Measurements from ENCODE around the gene BRF1. TPM values are rescaled to one million over a fixed set of nuclear protein-coding genes. Genes with fewer than 3 reads are reported as not detected.

BRF1 gene
- total and polyA plus RNA-seq, 2 donors: 14.7 to 29.8 TPM

Other genes starting within 250 kb of the BRF1 start
- gene GPR132, start 235.6 kb downstream of the BRF1 start, total RNA-seq: 5.9 TPM
- gene GPR132, start 235.6 kb downstream of the BRF1 start, polyA plus RNA-seq: 7.4 TPM
- 8.8 TPM for gene JAG2, start 132.2 kb downstream of the BRF1 start, total RNA-seq
- 40.8 TPM for gene JAG2, start 132.2 kb downstream of the BRF1 start, polyA plus RNA-seq
- 18.1 TPM for gene NUDT14, start 119.7 kb downstream of the BRF1 start, total RNA-seq
- gene NUDT14, start 119.7 kb downstream of the BRF1 start, polyA plus RNA-seq: 17.2 TPM
- gene BTBD6, start 52.5 kb downstream of the BRF1 start, total RNA-seq: 26.3 TPM
- 44.9 TPM for gene BTBD6, start 52.5 kb downstream of the BRF1 start, polyA plus RNA-seq
- 20.5 TPM for gene PACS2, start 13.7 kb upstream of the BRF1 start, total RNA-seq
- 64.6 TPM for gene PACS2, start 13.7 kb upstream of the BRF1 start, polyA plus RNA-seq
- gene TEX22, start 97.5 kb upstream of the BRF1 start, total RNA-seq: 0.85 TPM
- 1.2 TPM for gene TEX22, start 97.5 kb upstream of the BRF1 start, polyA plus RNA-seq
- gene MTA1, start 118.8 kb upstream of the BRF1 start, total RNA-seq: 32.5 TPM
- 80.8 TPM for gene MTA1, start 118.8 kb upstream of the BRF1 start, polyA plus RNA-seq
- gene CRIP2, start 173.8 kb upstream of the BRF1 start, total RNA-seq: 15.9 TPM
- gene CRIP2, start 173.8 kb upstream of the BRF1 start, polyA plus RNA-seq: 89.7 TPM
- gene CRIP1, start 185.9 kb upstream of the BRF1 start, total RNA-seq: 108 TPM
- gene CRIP1, start 185.9 kb upstream of the BRF1 start, polyA plus RNA-seq: 471 TPM
- 17.9 TPM for gene TEDC1, start 190.2 kb upstream of the BRF1 start, total RNA-seq
- gene TEDC1, start 190.2 kb upstream of the BRF1 start, polyA plus RNA-seq: 23.3 TPM
- 2.8 TPM for gene TMEM121, start 225.6 kb upstream of the BRF1 start, total RNA-seq
- gene TMEM121, start 225.6 kb upstream of the BRF1 start, polyA plus RNA-seq: 2.1 TPM

Measured in thymus (tissue), 2 donors.